Sigmoid colon (tissue), 3 donors: ENCODE data around the gene DNAJC18.

Experiments
- POLR2A ChIP-seq, 2 donors: fragments of 450-650 bp; IDR thresholded peaks; one replicate each; pipeline ENCODE4 v1.6.1; 2016; ENCODE audit warnings: antibody characterized with exemption in 2 of 2, mild to moderate bottlenecking in 2 of 2, moderate library complexity in 2 of 2
- TF ChIP-seq, protein P1 (sequence below), 4 experiments: fragments of 450-650 bp in 3 of 4; fragments of 200-600 bp in 1 of 4; IDR thresholded peaks; one replicate each; pipeline ENCODE4 v1.5.1; 2016 to 2019; ENCODE audit warnings: antibody characterized with exemption in 4 of 4, mild to moderate bottlenecking in 3 of 4, moderate library complexity in 2 of 4

DNA sequence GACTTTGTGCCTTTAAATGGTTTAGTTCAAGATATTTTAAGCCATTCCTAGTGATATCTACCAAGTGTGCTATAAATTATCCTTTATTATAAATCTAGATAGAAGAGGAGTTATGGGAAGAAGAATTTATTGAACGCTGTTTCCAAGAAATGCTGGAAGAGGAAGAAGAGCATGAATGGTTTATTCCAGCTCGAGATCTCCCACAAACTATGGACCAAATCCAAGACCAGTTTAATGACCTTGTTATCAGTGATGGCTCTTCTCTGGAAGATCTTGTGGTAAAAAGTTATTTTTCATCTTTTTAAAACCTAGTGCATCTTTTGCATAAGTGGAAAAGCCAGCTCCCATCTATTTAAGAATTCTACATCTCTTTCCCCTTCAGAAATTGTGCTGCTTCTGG, 74.9 kb downstream of the DNAJC18 start:
- no peak for TF ChIP-seq POLR2A (IDR thresholded peaks at IDR 0.05)
- TF ChIP-seq, protein P1, sequence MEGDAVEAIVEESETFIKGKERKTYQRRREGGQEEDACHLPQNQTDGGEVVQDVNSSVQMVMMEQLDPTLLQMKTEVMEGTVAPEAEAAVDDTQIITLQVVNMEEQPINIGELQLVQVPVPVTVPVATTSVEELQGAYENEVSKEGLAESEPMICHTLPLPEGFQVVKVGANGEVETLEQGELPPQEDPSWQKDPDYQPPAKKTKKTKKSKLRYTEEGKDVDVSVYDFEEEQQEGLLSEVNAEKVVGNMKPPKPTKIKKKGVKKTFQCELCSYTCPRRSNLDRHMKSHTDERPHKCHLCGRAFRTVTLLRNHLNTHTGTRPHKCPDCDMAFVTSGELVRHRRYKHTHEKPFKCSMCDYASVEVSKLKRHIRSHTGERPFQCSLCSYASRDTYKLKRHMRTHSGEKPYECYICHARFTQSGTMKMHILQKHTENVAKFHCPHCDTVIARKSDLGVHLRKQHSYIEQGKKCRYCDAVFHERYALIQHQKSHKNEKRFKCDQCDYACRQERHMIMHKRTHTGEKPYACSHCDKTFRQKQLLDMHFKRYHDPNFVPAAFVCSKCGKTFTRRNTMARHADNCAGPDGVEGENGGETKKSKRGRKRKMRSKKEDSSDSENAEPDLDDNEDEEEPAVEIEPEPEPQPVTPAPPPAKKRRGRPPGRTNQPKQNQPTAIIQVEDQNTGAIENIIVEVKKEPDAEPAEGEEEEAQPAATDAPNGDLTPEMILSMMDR (IDR thresholded peaks at IDR 0.05): no peak
